ENCODE measurements around the gene ZBTB40. TPM values are rescaled to one million over a fixed set of nuclear protein-coding genes. Genes with fewer than 3 reads are reported as not detected.

The ZBTB40 gene
- total and polyA plus RNA-seq, 9 of the 15 experiments (the other 6 are each of a cell fraction or from before 2014, with no cell fraction given) = 2.6 to 26.0 (median 18.8) TPM

- no peak for ATAC-seq
Observed at GRCh38 chr1:22572818-22573217, 121.2 kb downstream of the ZBTB40 start.

More at GRCh38 chr1:22572818-22573217, 121.2 kb downstream of the ZBTB40 start:
- H3K9me3 ChIP-seq (replicated peaks; ENCODE audit: control insufficient read depth, insufficient read depth, low read depth, low read length) = peaks cover 3% of the 10 kb centered on the region; the same call in 1 of the 2 replicates
- no peak overlapping the region for H2AFZ ChIP-seq (ENCODE audit: low read depth, low read length)
- BruUV-seq (replicated peaks) = no TSS peak
- CTCF ChIA-PET (ENCODE audit: low intra/inter-chr PET ratio) = no interaction called here
- TF ChIP-seq ARID3B (CRISPR knock-in tag; IDR thresholded peaks at IDR 0.05; ENCODE audit: borderline replicate concordance) = no peak
- no peak for TF ChIP-seq ELF4 (CRISPR knock-in tag; IDR thresholded peaks at IDR 0.05)
- TF ChIP-seq LCOR (CRISPR knock-in tag; IDR thresholded peaks at IDR 0.05) = no peak
- TF ChIP-seq ZNF431 (CRISPR knock-in tag; IDR thresholded peaks at IDR 0.05) = no peak
- TF ChIP-seq JUND (IDR thresholded peaks at IDR 0.05; ENCODE audit: borderline replicate concordance, low read depth, low read length) = no peak
- TF ChIP-seq JUND (tag; IDR thresholded peaks at IDR 0.05; ENCODE audit: borderline replicate concordance, low read depth, low read length) = no peak
- no peak for TF ChIP-seq SAFB2 (IDR thresholded peaks at IDR 0.05; ENCODE audit: borderline replicate concordance, low read depth, low read length, severe bottlenecking)
- no peak for TF ChIP-seq ZNF134 (CRISPR knock-in tag; conservative IDR thresholded peaks at IDR 0.05)
- no peak for TF ChIP-seq HNRNPLL (IDR thresholded peaks at IDR 0.05; ENCODE audit: low read depth, low read length, poor library complexity, severe bottlenecking)
- no peak for TF ChIP-seq NFXL1 (CRISPR knock-in tag; IDR thresholded peaks at IDR 0.05)
- TF ChIP-seq SMC3 (conservative IDR thresholded peaks at IDR 0.05; ENCODE audit: insufficient read depth, low read depth, low read length) = no peak
- TF ChIP-seq XRCC4 (IDR thresholded peaks at IDR 0.05; ENCODE audit: extremely low read depth, insufficient read depth, insufficient read length) = no peak
- TF ChIP-seq ZNF668 (CRISPR knock-in tag; IDR thresholded peaks at IDR 0.05) = no peak
- TF ChIP-seq POU5F1 (IDR thresholded peaks at IDR 0.05; ENCODE audit: borderline replicate concordance, low read depth, low read length, partially characterized antibody) = no peak
- no peak for TF ChIP-seq NFE2L1 (tag; IDR thresholded peaks at IDR 0.05; ENCODE audit: borderline replicate concordance, low read depth)
- TF ChIP-seq SP1 (CRISPR knock-in tag; IDR thresholded peaks at IDR 0.05) = no peak
- TF ChIP-seq CHD1 (IDR thresholded peaks at IDR 0.05; ENCODE audit: low read length) = no peak
- no peak for TF ChIP-seq BRD4 (IDR thresholded peaks at IDR 0.05)
- no peak for TF ChIP-seq HMG20B (CRISPR knock-in tag; IDR thresholded peaks at IDR 0.05)
- no peak overlapping the region for H3K4me2 ChIP-seq (ENCODE audit: insufficient read depth, low read length)
- under 1% methylated on average over 9 of the region's 9 CpGs for whole genome bisulfite sequencing (ENCODE audit: insufficient coverage, low coverage, missing lambda C conversion rate)
- POLR2A ChIA-PET = no interaction called here
- no peaks in the 10 kb centered on the region for H3K9me1 ChIP-seq (ENCODE audit: control insufficient read depth, insufficient read depth, low read length)
- in situ Hi-C loops (cut with MboI) (no loop called here), intact Hi-C loops (cut with micrococcal nuclease) (no loop called here)
- H3K27ac ChIP-seq (ENCODE audit: extremely low read depth, low read depth, low read length) = no peak overlapping the region
- peaks cover 0 to 5% of the 10 kb centered on the region in 2 experiments; a peak in 1 of 5 replicates for H3K4me1 ChIP-seq (replicated peaks in 1 of 2; ENCODE audit: control insufficient read depth in 2 of 2, insufficient read depth in 2 of 2, low read length in 2 of 2)
- H3K4me3 ChIP-seq = no peak overlapping the region
- H4K20me1 ChIP-seq (replicated peaks; ENCODE audit: control insufficient read depth, insufficient read depth, low read length) = peaks cover 8% of the 10 kb centered on the region; the same call in 1 of the 2 replicates
- H3K27me3 ChIP-seq (ENCODE audit: control insufficient read depth in 2 of 2, insufficient read depth in 2 of 2, low read length in 2 of 2) = peaks cover 14 to 79% of the 10 kb centered on the region in 2 experiments; a peak in 4 of 5 replicates
- H3K36me3 ChIP-seq (ENCODE audit: control insufficient read depth, insufficient read depth, low read length) = no peaks in the 10 kb centered on the region
- H3K9ac ChIP-seq (ENCODE audit: insufficient read depth in 1 of 2, low read depth in 2 of 2, low read length in 2 of 2) = no peak overlapping the region
- DNase-seq (ENCODE audit: extremely low read depth in 1 of 4, low spot score in 3 of 4) (no peak), FAIRE-seq (no peak)
- no peaks in the 10 kb centered on the region for H3K79me2 ChIP-seq (ENCODE audit: control insufficient read depth, insufficient read depth, low read length)

Data from K562 (cell line).